Small intestine (tissue), 7 donors: Measurements from ENCODE around the gene COL4A2. TPM values are rescaled to one million over a fixed set of nuclear protein-coding genes. Genes with fewer than 3 reads are reported as not detected.

Experiments
- DNase-seq, 2 donors: peaks; one replicate each; pipeline versions ENCODE4 v3.0.0 to v3.0.0-alpha.2; 2013
- FAIRE-seq: peaks from 2 replicates; lab custom pipeline; 2012; peaks lifted over from hg19 to GRCh38; lab: Jason Lieb, UNC
- H3K27ac ChIP-seq, 3 donors: one replicate each; pipeline ENCODE4 v1.5.1; 2013; ENCODE audit warnings: low read length in 2 of 3, mild to moderate bottlenecking in 2 of 3, control low read depth in 1 of 3, inconsistent platforms in 1 of 3, low read depth in 1 of 3, moderate library complexity in 1 of 3
- H3K27me3 ChIP-seq, 3 donors: one replicate each; pipeline ENCODE4 v1.6.1; 2013; ENCODE audit warnings: low read length in 3 of 3, inconsistent platforms in 1 of 3; ENCODE audit not compliant: control insufficient read depth in 3 of 3, insufficient read depth in 3 of 3
- H3K36me3 ChIP-seq, 3 donors: one replicate each; pipeline ENCODE4 v1.6.1; 2013; ENCODE audit warnings: low read length in 3 of 3, inconsistent platforms in 1 of 3, low read depth in 1 of 3, mild to moderate bottlenecking in 1 of 3, moderate library complexity in 1 of 3; ENCODE audit not compliant: control insufficient read depth in 3 of 3, insufficient read depth in 2 of 3
- H3K4me1 ChIP-seq, 3 donors: one replicate each; pipeline ENCODE4 v1.6.1; 2013; ENCODE audit warnings: low read length in 2 of 3, inconsistent platforms in 1 of 3, low read depth in 1 of 3, mild to moderate bottlenecking in 1 of 3, moderate library complexity in 1 of 3; ENCODE audit not compliant: control insufficient read depth in 3 of 3, insufficient read depth in 2 of 3
- H3K4me3 ChIP-seq, 3 donors: one replicate each; pipeline ENCODE4 v1.5.1; 2013; ENCODE audit warnings: low read length in 3 of 3, control low read depth in 1 of 3, inconsistent platforms in 1 of 3, low read depth in 1 of 3, mild to moderate bottlenecking in 1 of 3, moderate library complexity in 1 of 3
- H3K9me3 ChIP-seq, 2 donors: one replicate each; pipeline ENCODE4 v1.6.1; 2013; ENCODE audit warnings: low read depth in 1 of 2, low read length in 1 of 2; ENCODE audit not compliant: control insufficient read depth in 2 of 2, insufficient read depth in 1 of 2
- WGBS, 3 donors: extraction: QIAGEN DNeasy Blood & Tissue Kit; methylation state at CpG; one replicate each; pipeline ENCODE4 v1.1.7; 2013; 5-methylcytosine and 5-hydroxymethylcytosine counted together
- polyA plus RNA-seq, 4 donors: library from polyadenylated mRNA; stranded (reverse) in 3 of 4; unstranded in 1 of 4; fragments of 200-250 nt in 3 of 4; fragments of 120-200 nt in 1 of 4; gene quantifications; one replicate each; pipeline versions ENCODE4 v1.2.1 to v1.2.3, GENCODE V29; 2013
- donor health status: healthy with polysubstance abuse.
- donor health status: control.
- donor health status: control.
- donor health status: Bipolar disorder and iron deficiency.
- donor health status: healthy.

The COL4A2 gene
- polyA plus RNA-seq, 4 donors = 42.3 to 120 (median 64.6) TPM

- H3K4me1 ChIP-seq = peaks cover 11 to 51% (median 15%) of the 10 kb centered on the region in 3 donors
- no peak overlapping the region for H3K4me3 ChIP-seq
- 79 to 88% (median 80%) methylated on average over 8 of the region's 8 CpGs for whole genome bisulfite sequencing, 3 donors
- no peaks in the 10 kb centered on the region for H3K27me3 ChIP-seq
- H3K9me3 ChIP-seq = no peaks in the 10 kb centered on the region
- FAIRE-seq (no peak), DNase-seq (no peak)
- H3K27ac ChIP-seq = peak overlapping the region; percentile 62 to 85 (median 76)
- peaks cover 0 to 52% (median 0%) of the 10 kb centered on the region in 3 donors for H3K36me3 ChIP-seq
These were observed 211.1 kb downstream of the COL4A2 start for GRCh38 chr13:110518226-110518525.

GRCh38 chr13:110518571-110518970, 211.5 kb downstream of the COL4A2 start:
- DNase-seq (peak; percentile 62 to 75), FAIRE-seq (no peak)
- H3K36me3 ChIP-seq = peaks cover 0 to 54% (median 3%) of the 10 kb centered on the region in 3 donors
- peaks cover 14 to 51% (median 18%) of the 10 kb centered on the region in 3 donors for H3K4me1 ChIP-seq
- H3K4me3 ChIP-seq = no peak overlapping the region
- H3K27ac ChIP-seq = peak overlapping the region; percentile 62 to 85 (median 76)
- no peaks in the 10 kb centered on the region for H3K27me3 ChIP-seq
- no peaks in the 10 kb centered on the region for H3K9me3 ChIP-seq
- WGBS, 3 donors = 61 to 76% (median 62%) methylated on average over 11 of the region's 11 CpGs

GRCh38 chr13:110519046-110519445, 212.0 kb downstream of the COL4A2 start:
- Histone ChIP-seq H3K36me3 (peaks cover 0 to 54% (median 3%) of the 10 kb centered on the region in 3 donors), H3K4me1 (peaks cover 14 to 51% (median 22%) of the 10 kb centered on the region in 3 donors), H3K9me3 (no peaks in the 10 kb centered on the region), H3K27ac (peak overlapping the region in 1 of 3 donors; percentile 85), H3K4me3 (no peak overlapping the region), H3K27me3 (no peaks in the 10 kb centered on the region)
- DNase-seq (no peak), FAIRE-seq (no peak)
- WGBS, 3 donors = 95 to 97% (median 96%) methylated on average over 16 of the region's 16 CpGs

GRCh38 chr13:110519506-110519905, 212.4 kb downstream of the COL4A2 start:
- Histone ChIP-seq H3K36me3 (peaks cover 0 to 50% (median 3%) of the 10 kb centered on the region in 3 donors), H3K27me3 (no peaks in the 10 kb centered on the region), H3K4me3 (no peak overlapping the region), H3K9me3 (no peaks in the 10 kb centered on the region), H3K27ac (peak overlapping the region; percentile 77 to 85 (median 83)), H3K4me1 (peaks cover 14 to 55% (median 24%) of the 10 kb centered on the region in 3 donors)
- 80 to 85% (median 82%) methylated on average over 7 of the region's 7 CpGs for WGBS, 3 donors
- DNase-seq = no peak
- no peak for FAIRE-seq

GRCh38 chr13:110520431-110521295, 213.6 kb downstream of the COL4A2 start:
- DNase-seq (peak; percentile 89 to 96), FAIRE-seq (no peak)
- Histone ChIP-seq H3K4me3 (no peak overlapping the region), H3K9me3 (no peaks in the 10 kb centered on the region), H3K36me3 (peaks cover 0 to 46% (median 3%) of the 10 kb centered on the region in 3 donors), H3K27ac (peak overlapping the region; percentile 77 to 85 (median 83)), H3K4me1 (peaks cover 15 to 66% (median 31%) of the 10 kb centered on the region in 3 donors), H3K27me3 (no peaks in the 10 kb centered on the region)
- 6 to 33% (median 27%) methylated on average over 15 to 16 of the region's 16 CpGs for WGBS, 3 donors

GRCh38 chr13:110521296-110521680, 214.2 kb downstream of the COL4A2 start:
- no peaks in the 10 kb centered on the region for H3K27me3 ChIP-seq
- H3K4me3 ChIP-seq = no peak overlapping the region
- DNase-seq = no peak
- H3K27ac ChIP-seq = peak overlapping the region; percentile 77 to 85 (median 83)
- H3K36me3 ChIP-seq = peaks cover 0 to 46% (median 3%) of the 10 kb centered on the region in 3 donors
- peaks cover 21 to 73% (median 31%) of the 10 kb centered on the region in 3 donors for H3K4me1 ChIP-seq
- no peaks in the 10 kb centered on the region for H3K9me3 ChIP-seq
- WGBS, 3 donors = 30 to 59% (median 34%) methylated on average over 10 of the region's 10 CpGs
- FAIRE-seq = no peak

- peaks cover 0 to 48% (median 3%) of the 10 kb centered on the region in 3 donors for H3K36me3 ChIP-seq
- H3K4me3 ChIP-seq = no peak overlapping the region
- peaks cover 27 to 79% (median 37%) of the 10 kb centered on the region in 3 donors for H3K4me1 ChIP-seq
- peak overlapping the region in 2 of 3 donors; percentile 77 to 83 for H3K27ac ChIP-seq
- FAIRE-seq (no peak), DNase-seq (peak in 1 of 2 donors; percentile 67)
- H3K9me3 ChIP-seq = no peaks in the 10 kb centered on the region
- WGBS, 3 donors = 72 to 82% (median 77%) methylated on average over 7 of the region's 7 CpGs
- H3K27me3 ChIP-seq = no peaks in the 10 kb centered on the region
These were observed 214.9 kb downstream of the COL4A2 start for GRCh38 chr13:110521946-110522345.

- FAIRE-seq = no peak
- Histone ChIP-seq H3K27ac (peak overlapping the region in 1 of 3 donors; percentile 77), H3K4me1 (peaks cover 27 to 80% (median 37%) of the 10 kb centered on the region in 3 donors), H3K9me3 (no peaks in the 10 kb centered on the region), H3K27me3 (no peaks in the 10 kb centered on the region), H3K4me3 (no peak overlapping the region), H3K36me3 (peaks cover 0 to 56% (median 3%) of the 10 kb centered on the region in 3 donors)
- no peak for DNase-seq
- WGBS, 3 donors = 82 to 95% (median 87%) methylated on average over 5 of the region's 5 CpGs
These were observed 215.6 kb downstream of the COL4A2 start for GRCh38 chr13:110522721-110523120.
